Nephron (organoid): ENCODE results near the gene SLC15A3.

ENCODE experiments used
- H3K27ac Mint-ChIP-seq, 3 experiments: 2 replicates each; pipeline ENCODE4 v1.8.0; 2020; ENCODE audit warnings: mixed read lengths in 3 of 3, mild to moderate bottlenecking in 2 of 3, moderate library complexity in 1 of 3
- H3K27me3 Mint-ChIP-seq: 2 replicates; pipeline ENCODE4 v1.8.0; 2021; ENCODE audit warnings: low read depth, mild to moderate bottlenecking, moderate library complexity, mixed read lengths
- H3K36me3 Mint-ChIP-seq: 2 replicates; pipeline ENCODE4 v1.8.0; 2020; ENCODE audit warnings: low read depth, mixed read lengths
- H3K4me1 Mint-ChIP-seq: 2 replicates; pipeline ENCODE4 v1.8.0; 2020; ENCODE audit warnings: mixed read lengths
- H3K4me3 Mint-ChIP-seq, 3 experiments: 2 replicates each; pipeline ENCODE4 v1.8.0; 2020; ENCODE audit warnings: mild to moderate bottlenecking in 3 of 3, mixed read lengths in 3 of 3, moderate library complexity in 2 of 3
- H3K9me3 Mint-ChIP-seq: 2 replicates; pipeline ENCODE4 v1.8.0; 2020; ENCODE audit warnings: mixed read lengths
- TF ChIP-seq, protein P1 (sequence below), 3 experiments: fragments of 200-600 bp; sonication (generic); IDR thresholded peaks; one replicate each; pipeline ENCODE4 v1.5.0; 2021; ENCODE audit warnings: antibody characterized with exemption in 3 of 3; ENCODE audit not compliant: unreplicated experiment in 3 of 3

SLC15A3 gene

GRCh38 chr11:60914633-60915247 lies 37.2 kb downstream of the SLC15A3 start:
- Mint-ChIP-seq H3K27me3 (no peaks in the 10 kb centered on the region), H3K4me3 (peak overlapping the region; percentile 91 to 95 (median 95)), H3K4me1 (peaks cover 58% of the 10 kb centered on the region), H3K9me3 (no peaks in the 10 kb centered on the region), H3K36me3 (peaks cover 8% of the 10 kb centered on the region), H3K27ac (peak overlapping the region; percentile 81 to 89 (median 87))
- TF ChIP-seq, protein P1, sequence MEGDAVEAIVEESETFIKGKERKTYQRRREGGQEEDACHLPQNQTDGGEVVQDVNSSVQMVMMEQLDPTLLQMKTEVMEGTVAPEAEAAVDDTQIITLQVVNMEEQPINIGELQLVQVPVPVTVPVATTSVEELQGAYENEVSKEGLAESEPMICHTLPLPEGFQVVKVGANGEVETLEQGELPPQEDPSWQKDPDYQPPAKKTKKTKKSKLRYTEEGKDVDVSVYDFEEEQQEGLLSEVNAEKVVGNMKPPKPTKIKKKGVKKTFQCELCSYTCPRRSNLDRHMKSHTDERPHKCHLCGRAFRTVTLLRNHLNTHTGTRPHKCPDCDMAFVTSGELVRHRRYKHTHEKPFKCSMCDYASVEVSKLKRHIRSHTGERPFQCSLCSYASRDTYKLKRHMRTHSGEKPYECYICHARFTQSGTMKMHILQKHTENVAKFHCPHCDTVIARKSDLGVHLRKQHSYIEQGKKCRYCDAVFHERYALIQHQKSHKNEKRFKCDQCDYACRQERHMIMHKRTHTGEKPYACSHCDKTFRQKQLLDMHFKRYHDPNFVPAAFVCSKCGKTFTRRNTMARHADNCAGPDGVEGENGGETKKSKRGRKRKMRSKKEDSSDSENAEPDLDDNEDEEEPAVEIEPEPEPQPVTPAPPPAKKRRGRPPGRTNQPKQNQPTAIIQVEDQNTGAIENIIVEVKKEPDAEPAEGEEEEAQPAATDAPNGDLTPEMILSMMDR (IDR thresholded peaks at IDR 0.05; ENCODE audit: unreplicated experiment in 3 of 3), result no peak

GRCh38 chr11:60913793-60914632 lies 38.0 kb downstream of the SLC15A3 start, which contains the start of gene TMEM109:
TMEM109 (plus strand) TSS chr11:60914158; CDS start chr11:60919694, 5,536 bp downstream.
- H3K4me1 Mint-ChIP-seq, result peaks cover 51% of the 10 kb centered on the region

DNA sequence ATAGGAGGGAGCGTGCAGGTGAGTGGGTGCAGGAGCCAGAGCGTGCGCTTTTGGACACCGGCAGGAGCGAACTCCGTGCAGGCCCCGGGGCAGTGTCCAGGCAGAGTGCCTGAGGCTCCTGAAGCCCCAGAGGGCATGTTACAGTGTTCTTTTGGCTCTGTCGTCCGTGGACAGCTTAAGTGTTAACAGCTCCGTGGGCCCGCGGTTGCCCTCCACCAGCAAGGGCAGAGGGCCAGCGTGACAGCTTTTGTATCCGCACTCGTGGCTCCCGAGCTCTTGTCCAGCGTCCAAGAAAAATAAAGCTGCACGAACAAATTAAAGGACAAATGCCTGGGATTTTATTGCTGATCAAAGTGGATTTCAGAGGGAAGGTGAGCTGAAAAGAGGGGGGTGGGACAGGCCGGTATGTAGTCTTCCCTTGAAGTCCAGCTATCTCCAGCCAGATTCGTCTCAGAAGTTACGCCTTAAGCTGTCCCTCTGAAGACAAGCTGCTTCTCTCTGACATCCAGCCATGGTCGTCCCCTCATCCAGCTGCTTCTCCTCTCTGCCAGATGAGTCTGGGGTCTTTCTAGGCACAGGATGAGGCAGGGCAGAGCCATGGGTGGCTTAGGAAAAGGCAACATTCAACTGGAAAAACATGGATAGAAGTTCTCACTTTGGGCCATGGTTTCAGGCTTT lies 39.0 kb downstream of the SLC15A3 start:
- Mint-ChIP-seq H3K4me3 (peak overlapping the region; percentile 95 to 98 (median 97)), H3K36me3 (peaks cover 3% of the 10 kb centered on the region), H3K27ac (peak overlapping the region; percentile 97), H3K4me1 (peaks cover 48% of the 10 kb centered on the region), H3K9me3 (no peaks in the 10 kb centered on the region), H3K27me3 (peaks cover 5% of the 10 kb centered on the region)
- TF ChIP-seq, protein P1 (IDR thresholded peaks at IDR 0.05; ENCODE audit: unreplicated experiment in 3 of 3), result no peak

More at GRCh38 chr11:60913793-60914632, 38.0 kb downstream of the SLC15A3 start, which contains the start of gene TMEM109:
- peak within 1 kb of the TSS; percentile 97 for H3K27ac Mint-ChIP-seq
- TF ChIP-seq, protein P1 (IDR thresholded peaks at IDR 0.05; ENCODE audit: unreplicated experiment in 3 of 3), result no peak
- H3K9me3 Mint-ChIP-seq, result no peaks in the 10 kb centered on the region
- H3K27me3 Mint-ChIP-seq, result no peaks in the 10 kb centered on the region
- H3K4me3 Mint-ChIP-seq, result peak within 1 kb of the TSS; percentile 95 to 98 (median 97)
- peaks cover 3% of the 10 kb centered on the region for H3K36me3 Mint-ChIP-seq

- peaks cover 3% of the 10 kb centered on the region for H3K36me3 Mint-ChIP-seq
- no peaks in the 10 kb centered on the region for H3K9me3 Mint-ChIP-seq
- TF ChIP-seq, protein P1 (IDR thresholded peaks at IDR 0.05; ENCODE audit: unreplicated experiment in 3 of 3), result no peak
- H3K27me3 Mint-ChIP-seq, result peaks cover 5% of the 10 kb centered on the region
- H3K4me3 Mint-ChIP-seq, result peak overlapping the region; percentile 79 to 97 (median 95)
- peaks cover 48% of the 10 kb centered on the region for H3K4me1 Mint-ChIP-seq
- H3K27ac Mint-ChIP-seq, result peak overlapping the region; percentile 89 to 97 (median 97)
These were observed 39.6 kb downstream of the SLC15A3 start for GRCh38 chr11:60912223-60912850.

- Mint-ChIP-seq H3K36me3 (no peaks in the 10 kb centered on the region), H3K4me1 (peaks cover 45% of the 10 kb centered on the region), H3K27me3 (peaks cover 5% of the 10 kb centered on the region), H3K27ac (peak overlapping the region in 2 of 3 experiments; percentile 17 to 59), H3K4me3 (peak overlapping the region in 2 of 3 experiments; percentile 9 to 34), H3K9me3 (no peaks in the 10 kb centered on the region)
- TF ChIP-seq, protein P1 (IDR thresholded peaks at IDR 0.05; ENCODE audit: unreplicated experiment in 3 of 3), result no peak
These were observed 41.1 kb downstream of the SLC15A3 start for GRCh38 chr11:60910711-60911380.
